ENCODE results near the gene FOXB2.
"Not testable (repeated sequence)": the region's sequence is repeated elsewhere in the genome, so short reads cannot be mapped to it uniquely, and the experiment has no call there.

Gene FOXB2

DNA sequence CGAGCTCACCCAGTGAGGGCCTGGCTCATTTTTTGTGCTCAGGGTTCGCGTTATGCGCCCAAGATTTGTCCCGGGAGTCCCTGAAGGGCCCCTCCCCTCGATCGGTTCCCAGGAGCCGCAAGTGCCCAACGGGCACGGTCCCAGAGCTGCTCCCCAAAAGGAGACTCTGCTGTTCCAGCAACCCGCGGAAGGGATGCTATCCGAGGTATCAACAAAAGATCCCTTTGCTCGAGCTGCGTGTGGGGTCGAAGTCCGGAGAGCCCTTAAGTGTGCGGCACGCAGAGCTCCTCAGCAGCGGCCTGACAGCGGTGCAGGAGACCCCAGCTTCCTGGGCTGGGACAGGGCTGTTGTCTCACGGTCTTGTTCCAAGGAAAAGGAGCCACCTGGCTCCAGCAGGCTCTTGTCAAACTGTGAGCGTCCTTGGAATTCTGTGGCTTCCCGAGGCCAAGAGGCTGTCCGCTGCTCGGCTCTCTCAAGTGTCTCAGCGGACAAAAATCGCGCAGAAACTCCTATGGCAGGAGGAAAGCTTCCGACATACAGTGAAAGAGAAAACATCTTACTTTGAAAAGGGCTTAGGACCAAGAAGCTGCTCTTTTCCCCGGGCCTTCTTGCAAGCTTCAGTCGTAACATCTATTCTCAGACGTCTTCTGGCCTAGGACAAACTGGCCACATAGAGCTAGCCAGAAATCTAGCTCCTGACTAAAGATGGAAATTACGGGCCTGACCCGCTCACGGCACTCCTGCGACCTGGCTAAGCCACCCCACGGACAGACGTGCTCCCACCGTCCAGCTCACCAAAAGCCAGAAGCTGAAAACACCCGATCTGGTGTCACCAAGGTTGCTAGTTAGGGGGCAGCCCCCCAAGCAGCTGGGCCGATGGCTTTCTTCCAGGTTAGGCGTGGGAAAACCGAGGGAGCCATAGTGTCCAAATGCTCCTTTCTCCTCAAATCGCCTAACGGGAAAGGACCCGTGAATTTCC, 2.6 kb upstream of the FOXB2 start:
- no peak for DNase-seq (ENCODE audit: low spot score)

DNA sequence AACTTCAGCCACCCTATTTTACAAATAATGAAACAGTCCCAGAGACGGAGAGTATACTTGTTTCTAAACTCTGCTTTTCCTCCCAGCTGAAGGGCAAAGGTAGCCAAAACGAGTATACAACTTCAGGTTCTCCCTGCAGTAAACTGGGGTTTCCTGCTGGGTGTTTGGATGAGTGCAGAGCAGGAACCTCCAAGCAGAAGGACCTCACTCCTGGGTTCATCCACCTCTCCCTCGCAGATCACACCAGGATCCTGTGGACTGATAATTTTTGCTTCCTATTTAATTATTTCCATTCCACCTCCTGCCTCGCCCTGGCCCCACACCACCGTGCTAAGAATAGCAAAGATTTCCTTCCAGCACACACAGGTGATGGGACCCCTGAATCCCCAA, 2.0 kb upstream of the FOXB2 start:
- DNase-seq (ENCODE audit: low spot score): no peak

DNA sequence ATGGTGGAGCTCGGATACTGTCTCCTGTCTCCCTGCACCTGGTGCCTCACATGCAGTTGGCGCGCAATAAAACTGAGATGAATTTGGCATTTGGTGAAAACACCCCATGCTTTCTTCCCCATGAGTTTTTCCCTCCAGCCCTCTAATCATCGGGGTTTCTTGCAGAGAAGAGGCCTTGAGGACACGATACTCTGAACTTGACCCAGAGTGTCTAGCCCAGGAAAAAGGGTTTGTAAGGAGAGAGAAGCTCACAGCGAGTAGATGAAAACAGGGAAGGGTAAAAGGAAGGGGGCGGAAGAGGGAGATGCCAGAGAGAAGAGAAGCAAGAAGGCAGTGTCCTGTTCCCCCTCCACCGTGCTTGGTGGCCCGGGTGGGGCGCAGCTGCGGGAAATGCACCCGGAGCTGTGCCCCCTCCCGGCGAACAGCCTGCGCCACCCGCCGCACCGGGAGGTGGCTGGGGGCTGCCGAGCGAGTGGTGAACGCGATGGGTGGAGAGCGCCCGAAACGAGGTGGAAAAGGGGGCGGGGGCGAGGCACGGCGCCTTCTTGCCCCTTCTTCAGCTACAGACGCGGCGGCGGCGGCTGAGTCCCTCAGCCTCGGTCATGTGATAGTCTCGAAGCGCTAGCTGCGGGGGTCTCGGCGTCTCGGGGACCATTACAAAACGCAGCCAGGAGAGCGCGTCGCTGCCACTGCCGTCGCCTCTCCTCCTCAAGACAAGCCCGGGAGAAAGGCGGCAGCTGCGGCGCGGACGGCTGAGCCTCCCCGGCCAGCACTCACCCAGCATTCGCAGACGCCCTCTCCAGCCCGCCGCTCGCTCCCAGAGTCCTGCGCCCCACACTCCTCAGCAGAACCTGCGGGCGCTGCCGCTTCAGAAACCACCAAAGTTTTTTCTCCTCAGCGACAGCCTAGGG, 1.1 kb upstream of the FOXB2 start:
- no peak for DNase-seq (ENCODE audit: low spot score)

DNA sequence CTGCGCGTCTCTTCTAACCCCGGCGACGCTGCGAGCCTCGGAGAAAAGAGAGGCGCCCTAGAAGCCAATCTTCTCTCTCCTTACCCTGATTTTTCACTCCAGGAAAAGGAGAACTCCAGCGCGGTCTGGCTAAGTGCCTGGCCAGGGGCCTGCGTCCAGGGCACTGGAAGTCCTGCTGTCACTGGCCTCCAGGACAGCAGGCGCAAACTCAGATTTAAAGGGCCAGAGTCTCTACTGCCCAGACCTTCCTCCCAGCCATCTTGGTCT, 553 bp upstream of the FOXB2 start:
- no peak for DNase-seq (ENCODE audit: low spot score)

DNA sequence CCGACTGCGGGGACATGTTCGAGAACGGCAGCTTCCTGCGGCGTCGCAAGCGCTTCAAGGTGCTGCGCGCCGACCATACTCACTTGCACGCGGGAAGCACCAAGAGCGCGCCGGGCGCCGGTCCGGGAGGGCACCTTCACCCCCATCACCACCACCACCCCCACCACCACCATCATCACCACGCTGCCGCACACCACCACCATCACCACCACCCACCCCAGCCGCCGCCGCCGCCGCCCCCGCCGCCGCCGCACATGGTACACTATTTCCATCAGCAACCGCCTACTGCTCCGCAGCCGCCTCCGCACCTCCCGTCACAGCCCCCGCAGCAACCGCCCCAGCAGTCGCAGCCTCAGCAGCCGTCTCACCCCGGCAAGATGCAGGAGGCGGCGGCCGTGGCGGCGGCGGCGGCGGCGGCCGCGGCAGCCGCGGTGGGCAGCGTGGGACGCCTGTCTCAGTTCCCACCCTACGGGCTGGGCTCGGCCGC, 514 bp downstream of the FOXB2 start:
- DNase-seq (ENCODE audit: low spot score): no peak

DNA sequence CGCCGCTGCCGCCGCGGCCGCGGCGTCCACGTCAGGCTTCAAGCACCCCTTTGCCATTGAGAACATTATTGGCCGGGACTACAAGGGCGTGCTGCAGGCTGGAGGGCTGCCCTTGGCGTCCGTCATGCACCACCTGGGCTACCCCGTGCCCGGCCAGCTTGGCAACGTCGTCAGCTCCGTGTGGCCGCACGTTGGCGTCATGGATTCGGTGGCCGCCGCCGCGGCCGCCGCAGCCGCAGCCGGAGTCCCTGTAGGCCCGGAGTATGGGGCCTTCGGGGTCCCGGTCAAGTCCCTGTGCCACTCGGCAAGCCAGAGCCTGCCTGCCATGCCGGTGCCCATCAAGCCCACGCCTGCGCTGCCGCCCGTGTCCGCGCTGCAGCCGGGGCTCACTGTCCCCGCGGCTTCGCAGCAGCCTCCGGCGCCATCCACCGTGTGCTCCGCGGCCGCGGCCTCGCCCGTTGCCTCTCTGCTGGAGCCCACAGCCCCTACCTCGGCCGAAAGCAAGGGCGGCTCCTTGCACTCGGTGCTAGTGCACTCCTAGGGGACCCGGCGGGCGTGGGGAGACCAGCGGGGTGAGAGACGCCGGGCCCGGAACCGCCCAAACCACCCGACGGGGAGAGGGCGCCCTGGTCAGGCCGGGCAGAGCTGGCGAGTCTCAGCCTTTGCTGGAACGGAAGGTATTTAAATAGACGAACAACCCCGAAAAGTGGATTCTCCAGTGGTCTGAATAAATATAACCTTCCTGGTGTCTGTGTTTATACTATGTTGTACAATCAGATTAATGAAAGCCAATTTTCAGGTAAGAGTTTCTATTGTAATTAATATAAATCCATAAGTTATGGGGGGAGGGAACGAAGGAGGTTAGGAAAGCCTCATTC, 1.2 kb downstream of the FOXB2 start:
- DNase-seq (ENCODE audit: low spot score): no peak

DNA sequence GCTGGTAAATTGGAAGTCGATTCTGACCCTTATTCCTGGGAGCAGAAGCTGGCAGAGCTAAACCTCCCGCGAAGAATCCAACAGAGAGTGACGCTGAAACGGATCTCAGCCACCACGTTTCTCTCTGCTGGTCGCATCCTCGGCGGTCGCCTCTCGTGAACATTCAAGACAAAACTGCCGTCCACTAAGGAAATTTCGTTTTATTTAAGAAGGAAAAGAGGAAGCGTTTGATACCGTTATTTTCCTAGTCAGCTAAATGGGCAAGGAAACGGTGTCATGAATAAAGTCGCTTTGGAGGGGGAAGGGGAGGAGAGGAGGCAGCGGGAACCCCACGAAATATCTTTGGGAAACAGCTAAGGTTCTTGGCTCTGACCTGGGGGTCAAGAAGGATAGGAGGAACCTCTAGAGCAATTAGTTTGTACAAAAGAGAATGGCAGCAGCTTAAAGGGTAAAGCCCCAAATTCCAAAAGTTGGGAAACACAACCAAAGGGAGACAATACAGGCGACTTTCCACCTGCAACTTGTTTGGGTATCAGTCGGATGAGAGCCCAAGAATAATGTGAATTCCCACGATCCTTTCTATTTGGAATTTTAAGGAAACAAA, 1.9 kb downstream of the FOXB2 start:
- DNase-seq (ENCODE audit: low spot score): no peak

DNA sequence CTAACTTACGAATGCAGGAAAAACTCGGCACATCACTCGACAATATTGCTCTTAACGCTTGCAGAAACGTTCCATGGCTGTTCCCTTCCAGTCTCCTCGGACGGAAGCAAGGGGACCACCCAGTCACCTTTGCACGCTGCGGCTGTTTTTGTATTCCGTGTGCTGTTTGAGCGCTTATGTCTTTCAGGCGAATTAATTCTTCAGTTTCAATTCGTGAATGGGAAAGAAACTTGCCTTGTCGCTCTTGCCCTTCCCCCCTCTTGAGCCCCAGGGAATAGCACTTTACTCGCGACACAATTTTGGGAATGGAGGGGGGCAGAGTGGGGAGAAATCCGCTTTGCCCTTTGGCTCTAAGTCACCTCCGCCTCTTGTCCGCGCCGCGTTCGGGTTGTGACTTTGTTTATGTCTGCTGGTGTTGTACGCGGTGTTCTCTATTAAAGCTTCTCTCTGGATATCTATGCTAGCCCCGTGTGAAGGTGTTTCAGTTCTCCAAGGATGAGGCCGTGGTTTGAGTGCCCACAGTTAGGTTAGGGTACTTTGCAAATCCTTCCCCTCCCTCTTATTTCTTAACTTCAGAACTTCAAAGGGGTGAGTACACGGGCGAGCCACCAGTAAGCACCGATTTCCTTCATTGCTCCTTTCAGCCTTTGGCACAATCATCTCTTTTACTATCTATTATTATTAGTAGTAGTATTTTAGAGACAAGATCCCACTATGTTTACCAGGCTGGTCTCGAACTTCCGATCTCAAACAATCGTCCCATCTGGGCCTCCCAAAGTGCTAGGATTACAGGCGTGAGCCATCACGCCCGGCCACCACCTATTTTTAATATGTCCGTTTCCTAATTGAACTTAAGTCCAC, 2.7 kb downstream of the FOXB2 start:
- DNase-seq (ENCODE audit: low spot score): no peak

DNA sequence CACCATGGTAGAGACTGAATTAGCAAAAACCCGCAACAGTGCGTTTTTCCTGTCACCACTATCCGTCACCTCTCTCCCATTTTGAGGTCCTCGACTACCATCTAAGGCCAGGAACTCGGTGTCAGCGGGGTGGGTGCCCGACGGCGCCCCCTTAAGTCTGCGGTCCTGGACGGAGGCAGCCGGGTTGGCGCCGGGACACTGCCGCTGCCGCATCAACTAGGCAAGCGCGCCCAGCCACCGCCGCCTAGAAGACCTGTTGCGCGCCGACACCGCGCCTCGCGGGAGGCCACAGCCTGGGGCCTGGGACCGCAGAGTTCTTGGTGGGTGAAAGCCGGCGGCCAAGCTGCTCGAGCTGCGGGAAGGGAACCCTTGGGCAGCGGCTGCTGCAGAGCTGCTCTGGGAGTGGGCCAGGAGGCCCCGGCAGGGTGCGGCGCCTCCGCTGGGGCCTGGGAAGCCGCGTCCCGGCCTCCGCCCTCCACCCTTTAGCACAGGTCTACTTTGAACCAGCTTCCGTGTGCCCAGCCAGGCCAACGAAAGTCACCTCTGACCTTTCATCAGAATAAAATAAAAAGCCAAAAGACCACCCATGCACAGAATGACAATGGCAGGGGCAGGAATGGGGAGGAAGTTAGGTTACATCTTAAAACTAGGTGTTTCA, 3.5 kb downstream of the FOXB2 start:
- DNase-seq (ENCODE audit: low spot score): no peak

DNA sequence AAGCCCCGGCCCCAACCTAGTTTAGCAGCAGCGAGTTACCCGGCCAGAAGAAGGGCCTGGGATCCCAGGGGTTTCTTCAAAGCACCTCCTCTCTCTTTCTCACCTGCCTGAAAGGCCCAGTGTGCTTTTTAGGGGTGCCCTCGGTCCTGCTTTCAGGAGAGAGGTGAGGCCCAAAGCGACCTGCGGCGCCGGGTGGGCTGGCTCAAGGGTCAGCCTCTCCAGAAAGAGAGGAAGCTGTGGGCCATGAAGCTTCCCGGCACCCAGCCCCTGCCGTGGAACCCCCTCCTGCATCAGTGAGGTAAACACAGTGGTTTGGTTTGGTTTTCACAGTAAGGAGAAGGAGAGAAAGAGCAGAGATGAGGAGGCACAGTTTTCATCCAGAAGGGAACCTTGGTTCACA, 4.3 kb downstream of the FOXB2 start:
- no peak for DNase-seq (ENCODE audit: low spot score)

DNA sequence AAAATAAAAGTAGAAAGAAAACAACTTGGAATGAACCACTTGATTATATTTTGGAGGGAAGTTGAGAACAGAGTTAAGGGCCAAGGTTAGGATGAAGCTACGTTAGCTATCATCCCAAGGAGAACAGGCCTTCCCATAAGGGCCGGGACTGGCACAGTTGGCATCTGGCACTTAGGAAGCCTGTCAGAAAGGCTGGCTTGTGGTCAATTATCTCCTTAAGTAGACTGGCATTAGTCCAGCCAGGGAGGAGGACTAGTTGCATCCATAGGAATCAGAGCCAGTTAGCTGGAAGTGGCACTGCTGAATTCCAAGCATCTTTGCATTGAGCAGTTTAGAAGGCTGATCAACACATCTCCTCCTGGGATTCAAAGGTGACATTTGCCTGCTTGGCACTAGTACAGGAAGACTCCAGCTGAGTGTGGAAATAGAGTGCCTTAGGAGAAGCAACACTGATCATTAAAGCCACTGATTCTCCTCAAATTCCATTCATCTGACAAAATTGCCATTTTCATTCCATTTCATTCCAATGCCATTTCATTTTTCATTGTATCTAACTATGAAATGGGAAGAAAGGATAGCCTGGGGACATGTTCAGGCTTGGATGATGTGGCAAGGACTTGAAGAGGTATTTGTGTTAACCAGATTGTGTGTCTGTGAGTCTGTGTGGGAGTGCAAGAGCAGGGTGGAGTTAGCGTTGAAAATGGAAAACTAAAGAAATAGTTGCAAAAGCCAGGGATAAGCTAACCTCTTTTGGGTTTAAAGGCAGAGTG, 5.5 kb downstream of the FOXB2 start:
- no peak for DNase-seq (ENCODE audit: low spot score)

DNA sequence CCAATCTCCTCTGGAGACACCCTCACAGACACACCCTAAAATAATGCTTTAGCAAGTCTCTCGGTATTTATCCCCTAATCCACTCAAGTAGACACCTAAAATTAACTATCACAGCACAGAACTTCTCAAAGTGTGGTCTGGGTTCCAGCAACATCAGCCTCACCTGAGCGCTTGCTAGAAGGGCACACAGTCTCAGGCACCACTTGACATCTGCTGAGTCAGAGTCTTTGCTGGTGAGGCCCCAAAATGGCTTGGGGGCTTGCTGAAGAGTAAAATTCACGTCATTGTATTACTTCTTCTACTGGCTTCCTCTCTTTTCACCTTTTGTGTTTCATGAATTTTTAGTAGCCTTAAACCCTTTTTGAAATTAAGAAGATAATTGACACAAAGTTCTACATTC, 9.0 kb downstream of the FOXB2 start:
- DNase-seq (ENCODE audit: low spot score): no peak

DNA sequence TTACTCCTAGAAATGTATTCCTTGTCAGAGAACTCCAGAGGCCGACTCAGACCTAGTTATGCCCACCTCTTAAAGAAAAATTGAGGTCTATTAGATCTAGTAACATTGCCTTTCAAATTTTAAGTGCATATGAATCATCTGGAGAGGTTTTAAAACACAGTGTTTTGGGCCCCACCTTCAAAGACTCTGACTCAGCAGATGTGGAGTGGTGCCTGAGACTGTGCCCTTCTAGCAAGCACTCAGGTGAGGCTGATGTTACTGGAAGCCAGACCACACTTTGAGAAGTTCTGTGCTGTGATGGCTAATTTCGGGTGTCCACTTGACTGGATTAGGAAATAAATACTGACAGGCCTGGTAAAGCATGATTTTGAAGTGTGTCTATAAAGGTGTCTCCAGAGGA, 10.6 kb downstream of the FOXB2 start:
- no peak for DNase-seq (ENCODE audit: low spot score)

DNA sequence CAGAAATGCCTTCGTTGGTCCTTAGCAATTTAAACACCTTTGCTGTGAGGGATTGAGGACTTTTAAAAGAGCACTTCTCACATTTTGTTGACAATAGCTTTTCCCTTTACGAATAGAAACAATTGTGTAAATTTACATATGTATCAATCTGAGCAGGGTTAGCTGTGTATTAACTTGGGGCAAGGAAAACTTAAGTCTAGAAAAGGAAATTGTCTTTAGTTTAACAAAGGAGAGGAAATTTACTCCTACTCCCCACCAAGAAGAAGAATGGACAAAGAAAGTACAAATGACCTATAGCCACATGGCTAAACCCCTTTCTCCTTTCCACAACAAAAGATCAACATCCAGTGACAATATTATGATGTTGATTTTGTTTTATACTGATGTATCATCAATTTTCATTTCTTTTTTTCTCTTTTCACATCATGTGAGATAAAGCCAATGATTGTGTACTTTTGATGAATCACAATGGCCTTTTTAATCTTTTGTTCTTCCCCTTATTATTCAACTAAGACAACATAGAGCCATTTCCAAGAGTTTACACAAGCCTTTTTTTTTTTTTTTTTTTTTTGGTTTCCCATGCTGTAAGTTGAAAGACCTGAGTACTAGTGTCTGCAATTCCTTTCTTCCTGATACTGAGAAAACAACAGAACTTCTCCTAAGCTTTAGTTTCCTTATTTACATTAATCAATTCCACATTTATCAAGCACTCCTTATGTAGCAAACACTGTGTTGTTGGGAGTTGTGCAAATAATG, 19.0 kb downstream of the FOXB2 start:
- DNase-seq (ENCODE audit: low spot score): no peak

DNA sequence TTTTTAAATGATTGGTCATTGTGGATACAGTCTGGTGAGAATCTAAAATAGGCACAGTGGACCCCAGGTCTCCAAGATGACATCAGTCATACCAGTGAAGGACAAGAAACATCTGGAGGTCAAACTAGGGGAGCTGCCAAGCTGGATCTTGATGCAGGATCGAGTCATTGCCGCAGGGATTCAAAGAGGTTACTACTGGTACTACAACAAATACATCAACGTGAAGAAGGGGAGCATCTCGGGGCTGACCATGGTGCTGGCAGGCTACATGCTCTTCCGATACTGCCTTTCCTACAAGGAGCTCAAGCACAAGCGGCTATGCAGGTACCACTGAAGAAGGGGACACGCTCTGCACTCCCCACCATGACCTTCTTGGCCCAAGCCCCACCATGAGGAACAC, 20.9 kb downstream of the FOXB2 start:
- no peak for DNase-seq (ENCODE audit: low spot score)

DNA sequence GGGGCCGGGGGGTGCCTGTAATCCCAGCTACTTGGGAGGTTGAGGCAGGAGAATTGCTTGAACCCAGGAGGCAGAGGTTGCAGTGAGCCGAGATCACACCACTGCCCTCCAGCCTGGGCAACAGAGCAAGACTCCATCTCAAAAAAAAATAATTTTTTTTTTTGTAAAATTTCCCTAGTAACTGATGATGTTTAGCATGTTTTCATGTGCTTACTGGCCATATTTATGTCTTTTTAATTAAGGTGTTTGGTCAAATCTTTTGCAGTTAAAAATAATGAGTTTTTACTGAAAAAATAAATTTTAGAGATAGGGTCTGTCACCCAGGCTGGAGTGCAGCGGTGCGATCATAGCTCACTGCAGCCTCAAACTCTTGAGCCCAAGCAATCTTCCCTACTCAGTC, 24.3 kb downstream of the FOXB2 start:
- not testable (repeated sequence) for DNase-seq (ENCODE audit: low spot score)

DNA sequence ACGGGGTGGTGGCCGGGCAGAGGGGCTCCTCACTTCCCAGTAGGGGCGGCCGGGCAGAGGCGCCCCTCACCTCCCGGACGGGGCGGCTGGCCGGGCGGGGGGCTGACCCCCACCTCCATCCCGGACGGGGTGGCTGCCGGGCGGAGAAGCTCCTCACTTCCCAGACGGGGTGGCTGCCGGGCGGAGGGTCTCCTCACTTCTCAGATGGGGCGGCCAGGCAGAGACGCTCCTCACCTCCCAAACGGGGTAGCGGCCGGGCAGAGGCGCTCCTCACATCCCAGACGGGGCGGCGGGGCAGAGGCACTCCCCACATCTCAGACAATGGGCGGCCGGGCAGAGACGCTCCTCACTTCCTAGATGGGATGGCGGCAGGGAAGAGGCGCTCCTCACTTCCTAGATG, 41.2 kb downstream of the FOXB2 start:
- not testable (repeated sequence) for DNase-seq (ENCODE audit: low spot score)

DNA sequence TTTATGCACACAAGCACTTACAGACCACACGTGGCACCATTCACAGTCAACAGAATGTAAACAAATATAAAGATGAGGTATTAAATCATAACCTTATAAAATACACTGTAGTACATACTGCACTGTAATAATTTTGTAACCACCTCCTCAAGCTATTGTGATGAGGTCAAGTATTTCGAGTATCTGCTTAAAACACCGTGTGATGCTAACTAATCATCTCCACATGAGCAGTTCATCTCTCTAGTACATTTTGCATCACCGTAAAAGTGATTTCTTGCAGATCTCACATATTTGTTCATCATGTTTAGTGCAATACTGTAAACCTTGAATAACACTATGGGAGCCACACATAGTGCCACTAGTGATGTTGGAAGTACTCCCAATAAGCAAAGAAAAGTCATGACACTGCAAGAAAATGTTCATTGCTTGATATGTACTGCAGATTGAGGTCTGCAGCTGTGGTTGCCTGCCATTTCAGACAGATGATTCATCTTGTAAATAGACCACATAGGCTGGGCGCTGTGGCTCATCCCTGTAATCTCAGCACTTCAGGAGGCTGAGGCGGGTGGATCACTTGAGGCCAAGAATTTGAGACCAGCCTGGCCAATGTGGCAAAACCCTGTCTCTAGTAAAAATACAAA, 44.3 kb downstream of the FOXB2 start:
- DNase-seq (ENCODE audit: low spot score): no peak
